Gastroesophageal sphincter (tissue), 3 donors: ENCODE results near the gene VPS13C.

ENCODE experiments used
- CTCF ChIP-seq, 4 experiments: fragments of 200-600 bp in 2 of 4; fragments of 450-650 bp in 2 of 4; sonication (generic) in 1 of 4; IDR thresholded peaks; one replicate each; pipeline ENCODE4 v1.5.1; 2017 to 2019; ENCODE audit warnings: antibody characterized with exemption in 4 of 4, mild to moderate bottlenecking in 2 of 4, moderate library complexity in 2 of 4
- POLR2A ChIP-seq, 2 donors: fragments of 450-650 bp; IDR thresholded peaks; one replicate each; pipeline ENCODE4 v1.6.1; 2017; ENCODE audit warnings: antibody characterized with exemption in 2 of 2, mild to moderate bottlenecking in 2 of 2, moderate library complexity in 1 of 2
- POLR2AphosphoS5 ChIP-seq: sonication (generic); formaldehyde crosslinking; IDR thresholded peaks from one replicate; pipeline ENCODE4 v1.6.1; 2017; ENCODE audit warnings: antibody characterized with exemption

- TF ChIP-seq CTCF (IDR thresholded peaks at IDR 0.05) (no peak), POLR2A (IDR thresholded peaks at IDR 0.05) (no peak), POLR2AphosphoS5 (no peak)
Measured at GRCh38 chr15:62094388-62094787, 34.1 kb upstream of the VPS13C start.
